Measurements from ENCODE around the gene ZNF337.
"Not testable (repeated sequence)": the region's sequence is repeated elsewhere in the genome, so short reads cannot be mapped to it uniquely, and the experiment has no call there.

The ZNF337 gene

DNA sequence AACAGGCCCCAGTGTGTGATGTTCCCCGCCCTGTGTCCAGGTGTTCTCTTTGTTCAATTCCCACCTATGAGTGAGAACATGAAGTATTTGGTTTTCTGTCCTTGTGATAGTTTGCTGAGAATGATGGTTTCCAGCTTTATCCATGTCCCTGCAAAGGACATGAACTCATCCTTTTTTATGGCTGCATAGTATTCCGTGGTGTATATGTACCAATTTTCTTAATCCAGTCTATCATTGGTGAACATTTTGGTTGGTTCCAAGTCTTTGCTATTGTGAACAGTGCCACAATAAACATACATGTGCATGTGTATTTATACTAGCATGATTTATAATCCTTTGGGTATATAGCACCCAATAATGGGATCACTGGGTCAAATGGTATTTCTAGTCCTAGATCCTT is 66.0 kb downstream of the ZNF337 start:
- DNase-seq (ENCODE audit: low read depth in 3 of 3, low spot score in 1 of 3), result not testable (repeated sequence)

DNA sequence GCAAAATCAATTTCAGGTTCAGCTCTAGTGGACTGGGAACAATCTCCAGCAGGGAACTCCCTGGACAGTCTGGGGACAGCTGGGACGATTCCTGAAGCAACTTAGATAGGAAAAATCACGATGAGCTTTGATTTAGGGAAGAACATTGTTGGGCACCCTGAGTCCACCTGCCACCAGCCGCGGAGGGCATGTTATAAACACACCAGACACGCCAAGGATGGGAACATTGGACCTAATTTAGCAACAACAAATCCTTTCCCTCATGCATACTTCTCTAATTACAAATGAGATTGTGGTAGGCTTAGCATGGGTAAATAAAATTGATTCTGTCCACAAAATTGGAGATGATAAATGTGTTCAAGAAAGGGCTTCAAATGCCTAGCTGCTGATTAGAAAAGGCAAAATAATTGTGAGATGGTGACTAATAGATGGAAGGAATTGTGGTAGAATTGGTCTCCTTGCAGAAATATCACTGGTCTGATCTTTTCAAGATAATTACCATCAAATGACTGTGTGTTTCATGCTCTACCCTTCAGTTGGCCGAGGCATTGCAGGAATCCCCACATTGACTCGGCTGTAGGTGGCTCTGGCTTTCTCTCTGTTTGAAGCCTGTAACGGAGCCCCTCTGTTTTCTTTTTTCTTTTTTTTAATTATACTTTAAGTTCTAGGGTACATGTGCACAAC is 66.7 kb downstream of the ZNF337 start:
- no peak for DNase-seq (ENCODE audit: low read depth in 3 of 3, low spot score in 1 of 3)

DNA sequence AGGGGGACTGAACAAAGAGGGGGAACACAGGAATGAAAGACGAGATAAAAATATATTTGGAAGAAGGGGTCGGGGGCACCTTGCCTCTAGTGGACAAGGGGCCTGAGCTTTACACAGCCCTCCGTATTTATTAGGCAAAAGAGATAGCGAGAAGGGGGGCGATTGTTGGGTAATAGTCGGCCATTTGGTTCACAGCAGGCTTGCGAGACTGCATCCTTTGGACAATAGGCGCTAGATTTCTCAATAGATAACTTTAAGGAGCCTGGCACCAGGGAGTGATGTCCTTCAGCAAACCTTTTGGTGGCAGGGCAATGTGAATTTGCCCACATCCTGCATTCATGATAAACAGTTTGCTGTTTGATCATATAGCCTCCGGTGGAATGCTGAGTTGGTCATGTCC is 69.9 kb downstream of the ZNF337 start:
- no peak for DNase-seq (ENCODE audit: low read depth in 3 of 3, low spot score in 1 of 3)

DNA sequence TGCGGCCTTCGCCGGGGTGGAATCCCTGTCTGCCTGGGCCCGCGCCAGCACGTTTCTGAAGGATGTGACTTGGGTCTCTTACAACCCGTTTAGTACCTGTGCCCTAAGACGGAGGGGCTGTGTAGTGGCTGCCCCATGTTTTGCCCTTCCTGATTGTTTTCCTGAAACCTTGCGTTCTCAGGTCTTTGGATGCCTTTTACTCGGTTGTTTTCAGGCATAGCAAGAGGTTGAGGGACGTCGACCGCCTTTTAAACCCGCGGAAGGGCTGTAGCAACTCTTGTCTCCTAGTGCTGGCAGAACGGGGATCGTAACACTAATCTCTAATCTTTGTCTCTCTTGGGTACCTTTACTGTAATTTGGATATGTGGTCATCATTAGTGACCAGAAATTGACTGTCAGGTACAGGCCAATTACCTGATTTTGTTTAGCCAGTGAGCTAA is 72.1 kb downstream of the ZNF337 start:
- DNase-seq (ENCODE audit: low read depth in 3 of 3, low spot score in 1 of 3), result no peak
